Dendritic cell treated with granulocyte-macrophage colony-stimulating factor and Interleukin-4, amounts not matched to agents 40 ng/mL and 50 ng/mL, for 4 days (primary cell): ENCODE measurements around the gene OST4.
"Not testable (repeated sequence)": the region's sequence is repeated elsewhere in the genome, so short reads cannot be mapped to it uniquely, and the experiment has no call there.

Source experiments
- H3K27ac Mint-ChIP-seq: one replicate; pipeline ENCODE4 v1.8.0; 2022; ENCODE audit warnings: mild to moderate bottlenecking, mixed read lengths
- H3K27me3 Mint-ChIP-seq: one replicate; pipeline ENCODE4 v1.8.0; 2022; ENCODE audit warnings: mild to moderate bottlenecking, mixed read lengths
- H3K36me3 Mint-ChIP-seq: one replicate; pipeline ENCODE4 v1.8.0; 2022; ENCODE audit warnings: low read depth, mixed read lengths
- H3K4me1 Mint-ChIP-seq: one replicate; pipeline ENCODE4 v1.8.0; 2022; ENCODE audit warnings: low read depth, mixed read lengths
- H3K4me3 Mint-ChIP-seq: one replicate; pipeline ENCODE4 v1.8.0; 2022; ENCODE audit warnings: mild to moderate bottlenecking, moderate library complexity, mixed read lengths
- H3K9me3 Mint-ChIP-seq: one replicate; pipeline ENCODE4 v1.8.0; 2022; ENCODE audit warnings: mixed read lengths
- intact Hi-C: fragments of 100-400 bp; cut with micrococcal nuclease; formaldehyde crosslinking; loops from one replicate; pipeline ENCODE4 v1.15.0; 2022

Gene OST4

DNA sequence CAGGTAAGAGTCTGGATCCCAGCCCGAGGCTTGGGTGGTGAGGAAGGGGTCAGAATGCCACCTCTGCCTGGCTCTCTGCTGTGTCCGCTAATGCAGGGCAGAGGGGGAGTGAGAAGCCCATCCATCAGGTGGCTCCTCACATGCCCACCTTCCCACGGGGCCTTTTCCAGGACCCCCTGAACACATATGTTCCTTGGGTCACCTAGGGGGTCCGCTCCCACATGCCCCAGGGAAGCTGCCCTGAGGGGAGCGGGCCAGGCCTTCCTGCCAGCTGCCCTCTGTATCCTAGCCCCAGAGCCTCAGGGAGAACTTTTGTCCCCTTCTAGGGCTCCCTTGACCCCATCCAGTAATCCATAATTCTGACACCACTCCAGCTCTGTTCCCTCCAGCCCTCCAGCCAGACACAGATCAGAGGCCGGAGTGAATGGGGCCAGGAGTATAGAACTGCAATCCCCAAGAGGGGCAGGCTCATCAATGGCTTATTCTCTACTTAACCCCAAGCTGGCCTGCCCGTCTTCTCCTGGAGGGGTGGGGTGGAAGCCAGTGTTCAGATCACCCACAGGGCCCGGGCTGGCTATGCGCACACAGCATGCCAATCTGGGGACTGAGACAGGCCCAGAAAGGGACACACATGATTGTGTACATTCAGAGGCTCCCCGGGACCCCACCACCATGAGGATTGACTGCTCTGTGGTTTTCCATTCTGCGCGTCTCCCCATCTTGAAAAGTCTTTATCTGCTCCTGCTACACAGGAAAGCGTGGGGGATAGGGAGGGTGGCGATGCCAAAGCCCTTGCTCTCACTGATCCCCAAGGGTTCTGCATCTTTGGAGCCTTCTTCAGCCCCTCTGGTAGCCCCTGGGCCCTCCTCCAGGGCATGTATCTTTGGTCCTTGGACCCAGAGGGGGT is 8.0 kb upstream of the OST4 start:
- H3K4me3 Mint-ChIP-seq, result no peak overlapping the region
- no peaks in the 10 kb centered on the region for H3K36me3 Mint-ChIP-seq
- H3K4me1 Mint-ChIP-seq, result peaks cover 74% of the 10 kb centered on the region
- H3K9me3 Mint-ChIP-seq, result no peaks in the 10 kb centered on the region
- peak overlapping the region; percentile 89 for H3K27ac Mint-ChIP-seq
- intact Hi-C loops, result loop anchor here (2.0 to 5.0 kb wide), 2 partner anchors 29 to 117 kb away; partner anchors contain the start of gene AGBL5
- peaks cover 9% of the 10 kb centered on the region for H3K27me3 Mint-ChIP-seq

DNA sequence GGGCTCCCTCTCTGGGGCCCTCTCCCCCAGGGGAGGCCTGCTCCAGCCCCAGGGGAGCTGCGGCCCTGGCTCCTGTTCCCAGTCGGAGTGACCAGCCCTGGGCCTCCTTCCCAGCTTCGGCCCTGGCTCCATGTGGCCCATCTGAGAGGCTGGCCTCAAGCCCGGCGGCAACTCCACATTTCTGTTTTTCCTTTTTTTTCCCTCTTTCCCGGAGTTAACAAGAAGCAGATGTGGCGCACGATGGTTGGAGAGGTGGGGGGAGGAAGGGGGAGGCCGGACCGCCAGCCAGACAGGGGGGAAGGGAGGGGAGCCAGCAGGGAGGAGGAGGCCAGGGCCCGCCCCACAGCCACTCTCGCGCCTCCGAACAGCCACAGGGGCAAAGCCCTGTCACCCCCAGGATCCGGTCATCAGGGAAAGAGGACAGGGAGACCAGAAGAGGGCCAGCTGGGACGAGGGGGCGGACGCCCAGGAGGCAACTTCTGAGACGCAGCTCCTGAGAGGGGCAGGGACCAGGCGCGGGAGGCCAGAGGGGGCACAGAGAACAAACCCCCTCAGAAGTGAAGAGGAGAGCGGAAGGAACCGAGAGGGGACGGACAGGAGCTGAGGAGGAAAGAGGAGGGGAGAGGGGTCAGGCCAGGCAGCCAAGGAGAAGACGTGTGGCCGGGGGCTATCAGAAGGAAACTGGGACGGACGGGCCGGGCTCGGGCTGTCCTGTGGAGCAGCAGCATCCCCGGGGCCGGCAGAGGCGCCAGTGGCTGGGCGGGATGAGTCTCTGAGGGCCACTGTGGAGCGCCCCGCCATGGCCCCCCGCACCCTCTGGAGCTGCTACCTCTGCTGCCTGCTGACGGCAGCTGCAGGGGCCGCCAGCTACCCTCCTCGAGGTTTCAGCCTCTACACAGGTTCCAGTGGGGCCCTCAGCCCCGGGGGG is 7.1 kb upstream of the OST4 start, which contains the start of gene EMILIN1:
Gene EMILIN1, plus strand, starts transcription at position 349 of the 928 bp plus-strand sequence. Its CDS starts 451 bp downstream, at position 800.
- Mint-ChIP-seq H3K4me1 (peaks cover 76% of the 10 kb centered on the region), H3K9me3 (no peaks in the 10 kb centered on the region), H3K27ac (peak within 1 kb of the TSS; percentile 66), H3K36me3 (no peaks in the 10 kb centered on the region), H3K27me3 (peaks cover 9% of the 10 kb centered on the region), H3K4me3 (peak within 1 kb of the TSS; percentile 64)
- intact Hi-C loops, result no loop called here

DNA sequence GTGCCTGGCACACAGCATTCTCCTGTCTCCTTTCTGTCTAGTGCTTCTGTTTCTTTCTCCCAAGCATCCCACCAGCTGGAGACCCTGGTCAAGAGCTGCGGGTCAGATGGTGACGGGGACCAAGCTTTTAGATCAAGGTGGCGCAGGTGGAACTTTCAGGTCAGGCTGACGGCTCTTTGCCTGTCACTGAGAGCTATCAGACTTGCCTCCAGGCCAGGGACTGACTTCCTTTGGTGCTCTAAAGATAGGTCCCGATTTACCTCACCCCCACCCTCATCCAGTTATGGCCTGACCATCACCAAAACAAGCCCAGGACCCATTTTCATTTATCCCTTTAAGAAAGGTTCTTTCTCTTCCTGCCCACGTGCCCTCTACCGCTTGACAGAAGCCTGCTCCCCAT is 5.8 kb upstream of the OST4 start:
- no peaks in the 10 kb centered on the region for H3K36me3 Mint-ChIP-seq
- peaks cover 9% of the 10 kb centered on the region for H3K27me3 Mint-ChIP-seq
- H3K9me3 Mint-ChIP-seq, result no peaks in the 10 kb centered on the region
- H3K4me3 Mint-ChIP-seq, result no peak overlapping the region
- peaks cover 80% of the 10 kb centered on the region for H3K4me1 Mint-ChIP-seq
- peak overlapping the region; percentile 66 for H3K27ac Mint-ChIP-seq
- intact Hi-C loops, result no loop called here

GRCh38 chr2:27076323-27076722 is 4.9 kb upstream of the OST4 start:
- Mint-ChIP-seq H3K27me3 (peaks cover 9% of the 10 kb centered on the region), H3K4me1 (peaks cover 74% of the 10 kb centered on the region), H3K27ac (peak overlapping the region; percentile 2), H3K36me3 (no peaks in the 10 kb centered on the region), H3K4me3 (no peak overlapping the region), H3K9me3 (no peaks in the 10 kb centered on the region)
- intact Hi-C loops, result no loop called here

- intact Hi-C loops, H3K36me3 Mint-ChIP-seq, H3K4me3 Mint-ChIP-seq, H3K9me3 Mint-ChIP-seq, H3K27me3 Mint-ChIP-seq: not testable (repeated sequence)
- H3K27ac Mint-ChIP-seq, result peak overlapping the region; percentile 60
- H3K4me1 Mint-ChIP-seq, result peaks cover 71% of the 10 kb centered on the region
Observed at GRCh38 chr2:27075566-27075871, 4.1 kb upstream of the OST4 start.

DNA sequence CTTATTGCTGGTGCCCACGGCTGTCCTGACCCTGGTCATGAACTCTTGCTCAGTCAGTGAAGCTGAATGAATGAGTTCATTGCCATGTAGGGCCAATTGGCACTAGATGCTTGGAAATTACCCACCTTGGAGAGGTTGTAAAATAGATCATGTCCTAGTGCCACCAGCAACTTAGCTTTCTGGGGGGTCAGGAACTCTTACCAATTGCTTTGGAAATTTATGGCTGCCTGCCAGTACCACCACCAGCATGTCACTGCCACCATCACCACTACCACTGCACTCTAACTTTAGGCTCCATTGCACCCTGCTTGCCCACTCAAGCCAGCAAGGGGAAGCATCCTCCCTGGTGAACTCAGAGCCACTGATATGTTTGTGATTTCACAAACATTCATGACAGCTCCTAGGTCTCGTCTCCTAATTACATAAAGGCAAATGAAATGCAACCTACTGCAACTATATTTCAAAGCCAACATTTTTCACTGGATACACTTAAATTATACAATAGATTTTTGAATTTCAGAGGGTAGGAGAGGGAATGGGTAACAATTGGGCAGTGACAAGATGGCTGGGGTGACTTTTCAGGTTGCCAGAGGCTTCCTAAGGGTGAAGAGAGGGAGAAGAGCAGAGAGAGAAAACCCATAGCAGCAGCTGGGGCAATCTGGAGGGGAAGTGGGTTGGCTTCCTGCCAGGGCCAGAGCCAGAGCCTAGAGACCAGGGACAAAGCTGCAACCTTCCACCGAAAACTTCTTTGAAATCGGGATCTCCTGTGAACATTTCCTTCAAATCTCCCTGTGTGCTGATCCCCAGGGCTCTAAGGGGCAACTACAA is 3.5 kb upstream of the OST4 start:
- H3K27ac Mint-ChIP-seq, result peak overlapping the region; percentile 60
- H3K27me3 Mint-ChIP-seq, result peaks cover 9% of the 10 kb centered on the region
- H3K4me1 Mint-ChIP-seq, result peaks cover 71% of the 10 kb centered on the region
- no peak overlapping the region for H3K4me3 Mint-ChIP-seq
- H3K36me3 Mint-ChIP-seq, result peaks cover 8% of the 10 kb centered on the region
- no peaks in the 10 kb centered on the region for H3K9me3 Mint-ChIP-seq
- intact Hi-C loops, result loop anchor here (5.0 kb wide), 1 partner anchor 43 kb away; the partner anchor contains the start of gene TMEM214

DNA sequence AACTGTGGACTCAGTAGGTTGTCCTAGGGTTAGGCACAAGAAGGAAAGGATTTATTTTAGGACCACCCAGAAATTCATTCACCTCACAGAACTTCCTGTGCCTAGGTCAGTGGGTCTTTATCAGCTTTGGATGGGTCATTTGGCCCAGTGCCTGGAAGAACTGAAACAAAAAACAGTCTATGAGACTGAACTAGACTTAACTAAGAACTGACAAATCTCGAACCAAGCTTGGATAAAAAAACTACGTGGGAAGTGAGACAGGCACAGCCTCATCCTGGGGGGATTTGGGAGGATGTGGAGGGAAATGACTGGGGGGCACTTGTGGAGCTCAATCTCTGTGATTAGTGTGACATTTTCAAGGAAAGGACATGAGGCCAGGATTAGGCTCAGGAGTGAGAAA is 2.3 kb upstream of the OST4 start:
- peaks cover 9% of the 10 kb centered on the region for H3K27me3 Mint-ChIP-seq
- peak overlapping the region; percentile 55 for H3K27ac Mint-ChIP-seq
- no peaks in the 10 kb centered on the region for H3K9me3 Mint-ChIP-seq
- peaks cover 79% of the 10 kb centered on the region for H3K4me1 Mint-ChIP-seq
- H3K36me3 Mint-ChIP-seq, result peaks cover 20% of the 10 kb centered on the region
- intact Hi-C loops, result loop anchor here (5.0 kb wide), 1 partner anchor 41 kb away; the partner anchor contains the start of gene TMEM214
- no peak overlapping the region for H3K4me3 Mint-ChIP-seq

GRCh38 chr2:27072920-27073319 is 1.5 kb upstream of the OST4 start:
- Mint-ChIP-seq H3K9me3 (no peaks in the 10 kb centered on the region), H3K4me1 (peaks cover 81% of the 10 kb centered on the region), H3K27ac (peak overlapping the region; percentile 86), H3K4me3 (no peak overlapping the region), H3K27me3 (peaks cover 6% of the 10 kb centered on the region), H3K36me3 (peaks cover 28% of the 10 kb centered on the region)
- intact Hi-C loops, result loop anchor here (5.0 kb wide), 1 partner anchor 41 kb away; the partner anchor contains the start of gene TMEM214

DNA sequence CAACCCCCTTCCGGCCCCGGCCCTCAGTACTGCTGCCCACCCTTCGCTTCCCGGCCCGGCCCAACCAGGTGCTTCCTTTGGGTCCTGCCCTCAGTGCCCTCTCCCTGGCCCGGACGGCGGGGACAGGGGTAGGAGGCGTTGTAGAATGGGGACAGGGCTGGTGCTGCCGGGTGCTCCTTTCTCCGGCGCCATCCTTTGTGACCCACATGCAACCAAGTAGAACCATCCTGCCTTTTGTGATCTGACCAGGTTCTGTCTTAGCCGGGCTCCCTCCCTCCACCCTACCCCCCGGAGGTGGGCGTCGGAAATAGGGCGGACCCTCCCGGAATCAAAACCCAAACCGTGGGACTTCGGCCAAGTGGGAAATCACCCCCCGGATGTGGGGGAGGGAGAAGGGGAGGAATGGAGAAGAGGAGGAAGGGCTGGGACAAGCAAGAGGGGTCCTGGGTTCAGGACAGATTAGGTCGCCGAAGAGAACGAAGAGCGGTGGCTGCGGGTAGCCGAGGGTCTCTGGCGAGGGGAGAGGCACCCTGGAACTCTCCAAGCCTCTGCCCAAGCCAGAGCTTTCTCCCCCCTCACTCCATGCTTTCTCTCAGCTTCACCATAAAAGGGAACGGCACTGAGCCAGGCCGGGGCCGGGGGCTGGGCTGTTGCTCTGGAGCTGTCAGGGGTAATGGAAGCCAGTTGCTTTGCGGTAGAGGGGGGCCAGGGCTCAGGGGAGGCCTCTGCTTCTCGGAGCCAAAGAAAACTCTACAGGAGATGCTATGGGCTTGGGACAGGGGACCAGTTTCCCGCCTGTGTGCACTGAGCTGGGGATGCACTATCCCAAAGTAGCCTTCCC is 756 bp upstream of the OST4 start:
- Mint-ChIP-seq H3K27me3 (peaks cover 4% of the 10 kb centered on the region), H3K36me3 (peaks cover 36% of the 10 kb centered on the region), H3K4me3 (peak overlapping the region; percentile 78), H3K27ac (peak overlapping the region; percentile 86), H3K9me3 (no peaks in the 10 kb centered on the region), H3K4me1 (peaks cover 74% of the 10 kb centered on the region)
- intact Hi-C loops, result loop anchor here (1.0 to 5.0 kb wide), 2 partner anchors 9 to 40 kb away; partner anchors contain the start of gene TMEM214

- Mint-ChIP-seq H3K27ac (peak overlapping the region; percentile 86), H3K4me3 (peak overlapping the region; percentile 91), H3K36me3 (peaks cover 49% of the 10 kb centered on the region), H3K27me3 (no peaks in the 10 kb centered on the region), H3K9me3 (no peaks in the 10 kb centered on the region), H3K4me1 (peaks cover 64% of the 10 kb centered on the region)
- intact Hi-C loops, result loop anchor here (1.0 to 5.0 kb wide), 2 partner anchors 11 to 38 kb away; partner anchors contain the start of gene TMEM214
Observed at GRCh38 chr2:27070653-27071276, 689 bp downstream of the OST4 start.

DNA sequence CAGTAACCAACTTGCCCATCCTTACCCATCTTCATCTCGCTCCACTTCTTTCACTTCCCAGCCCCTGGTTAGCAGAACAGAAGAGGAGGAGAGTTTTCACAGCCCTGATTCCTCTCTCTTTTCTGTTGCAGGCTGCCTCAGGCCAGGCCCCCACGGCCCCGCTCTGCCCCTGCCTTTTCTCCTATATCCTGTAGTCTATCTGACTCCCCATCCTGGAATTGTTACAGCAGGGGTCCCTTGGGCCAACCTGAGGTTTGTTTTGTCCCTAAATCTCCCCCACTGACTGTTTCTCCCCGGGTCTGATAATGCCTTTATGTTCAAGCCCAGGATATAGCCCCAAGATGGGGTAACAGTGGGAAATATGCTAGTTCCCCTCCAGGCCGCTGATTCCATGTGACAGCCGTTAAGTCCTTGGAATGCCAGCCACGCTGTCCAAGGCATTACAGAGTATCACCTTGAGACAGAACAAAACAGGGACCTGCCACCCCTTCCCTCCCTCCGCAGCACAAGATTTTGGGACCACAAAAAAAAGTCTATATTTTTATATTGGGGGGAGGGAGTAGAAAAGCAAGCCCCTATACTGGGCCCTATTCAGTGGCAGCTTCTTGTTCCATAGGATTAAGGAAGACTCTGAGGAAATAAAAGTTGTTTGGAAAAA is 1.4 kb downstream of the OST4 start:
- Mint-ChIP-seq H3K9me3 (no peaks in the 10 kb centered on the region), H3K27ac (peak overlapping the region; percentile 45), H3K27me3 (no peaks in the 10 kb centered on the region), H3K4me1 (peaks cover 59% of the 10 kb centered on the region), H3K36me3 (peaks cover 56% of the 10 kb centered on the region), H3K4me3 (peak overlapping the region; percentile 91)
- intact Hi-C loops, result loop anchor here (5.0 kb wide), 1 partner anchor 38 kb away; the partner anchor contains the start of gene TMEM214

DNA sequence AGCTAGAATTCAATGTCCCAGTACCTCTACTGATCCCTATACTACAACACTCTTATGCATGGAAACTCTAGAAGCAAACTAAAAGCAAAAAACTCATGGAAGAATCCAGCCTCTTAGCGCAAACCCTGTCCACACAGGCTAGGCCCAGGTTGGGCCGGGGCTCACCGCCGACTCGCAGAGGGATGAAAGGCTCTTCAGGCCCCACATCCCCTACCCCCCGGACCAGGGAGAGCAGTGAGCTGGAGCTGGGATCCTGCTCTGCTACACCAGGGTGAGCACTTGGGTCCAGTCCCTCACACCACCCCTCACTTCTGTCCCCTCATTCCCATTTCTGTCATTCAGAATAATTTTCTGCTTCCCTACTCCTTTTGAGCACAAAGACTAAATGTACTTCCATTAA is 2.0 kb downstream of the OST4 start:
- Mint-ChIP-seq H3K4me1 (peaks cover 52% of the 10 kb centered on the region), H3K27me3 (no peaks in the 10 kb centered on the region), H3K27ac (no peak overlapping the region), H3K36me3 (peaks cover 63% of the 10 kb centered on the region), H3K4me3 (no peak overlapping the region), H3K9me3 (no peaks in the 10 kb centered on the region)
- intact Hi-C loops, result no loop called here
